ENCODE results near the gene KDM2A.

Gene KDM2A

GRCh38 chr11:67146516-67147226 lies 27.6 kb downstream of the KDM2A start:
- H3K4me1 ChIP-seq (ENCODE audit: control insufficient read depth, insufficient read depth, low read length, unreplicated experiment), result peaks cover 8% of the 10 kb centered on the region
- H3K27me3 ChIP-seq (ENCODE audit: insufficient read depth, low read length), result no peaks in the 10 kb centered on the region
- no peak overlapping the region for H3K27ac ChIP-seq (ENCODE audit: low read depth, low read length)
- H3K79me2 ChIP-seq (ENCODE audit: control insufficient read depth, insufficient read depth, low read length, unreplicated experiment), result peaks cover 63% of the 10 kb centered on the region
- H2AFZ ChIP-seq (ENCODE audit: low read length, unreplicated experiment), result no peak overlapping the region
- H3K4me3 ChIP-seq (ENCODE audit: low read depth, low read length), result no peak overlapping the region
- H3K36me3 ChIP-seq (ENCODE audit: insufficient read depth, low read length), result peaks cover 20% of the 10 kb centered on the region

DNA sequence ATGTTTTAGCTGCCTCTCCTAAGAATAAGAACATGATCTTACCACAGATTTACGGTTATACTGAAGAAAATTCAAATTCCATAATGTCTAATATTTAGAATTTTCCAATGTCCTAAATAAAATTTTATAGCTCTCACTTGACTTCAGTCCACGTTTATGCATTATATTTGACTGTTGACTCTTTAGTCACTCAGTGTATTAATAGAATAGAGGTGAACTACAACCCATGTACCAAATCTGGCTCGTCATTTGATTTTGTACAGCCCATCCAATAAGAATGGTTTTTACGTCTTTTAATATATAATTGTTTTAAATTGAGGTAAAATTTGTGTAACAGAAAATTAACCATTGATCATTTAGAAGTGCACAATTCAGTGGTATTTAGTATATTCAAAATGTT lies 34.9 kb downstream of the KDM2A start:
- Histone ChIP-seq H2AFZ (ENCODE audit: low read length, unreplicated experiment) (no peak overlapping the region), H3K79me2 (ENCODE audit: control insufficient read depth, insufficient read depth, low read length, unreplicated experiment) (peaks cover 56% of the 10 kb centered on the region), H3K27ac (ENCODE audit: low read depth, low read length) (no peak overlapping the region), H3K4me1 (ENCODE audit: control insufficient read depth, insufficient read depth, low read length, unreplicated experiment) (no peaks in the 10 kb centered on the region), H3K27me3 (ENCODE audit: insufficient read depth, low read length) (no peaks in the 10 kb centered on the region), H3K36me3 (ENCODE audit: insufficient read depth, low read length) (peaks cover 13% of the 10 kb centered on the region; the same call in 1 of the 2 replicates), H3K4me3 (ENCODE audit: low read depth, low read length) (no peak overlapping the region)

DNA sequence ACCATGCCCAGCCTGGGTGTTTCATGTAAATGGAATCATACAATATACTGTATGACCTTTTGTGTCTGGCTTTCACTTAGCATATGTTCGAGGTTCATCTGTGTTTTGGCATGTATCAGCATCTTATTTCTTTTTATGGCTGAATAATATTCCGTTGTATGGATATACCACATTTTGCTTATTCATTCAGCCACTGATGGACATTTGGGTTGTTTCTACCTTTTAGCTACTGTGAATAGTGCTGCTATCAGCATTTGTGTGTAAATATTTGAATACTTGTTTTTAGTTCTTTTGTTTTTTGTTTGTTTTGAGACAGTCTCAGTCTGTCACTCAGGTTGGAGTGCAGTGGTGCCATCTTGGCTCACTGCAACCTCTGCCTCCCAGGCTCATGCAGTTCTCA lies 35.7 kb downstream of the KDM2A start:
- Histone ChIP-seq H3K4me1 (ENCODE audit: control insufficient read depth, insufficient read depth, low read length, unreplicated experiment) (no peaks in the 10 kb centered on the region), H3K27ac (ENCODE audit: low read depth, low read length) (no peak overlapping the region), H3K27me3 (ENCODE audit: insufficient read depth, low read length) (no peaks in the 10 kb centered on the region), H3K36me3 (ENCODE audit: insufficient read depth, low read length) (peaks cover 13% of the 10 kb centered on the region; the same call in 1 of the 2 replicates), H2AFZ (ENCODE audit: low read length, unreplicated experiment) (no peak overlapping the region), H3K4me3 (ENCODE audit: low read depth, low read length) (no peak overlapping the region), H3K79me2 (ENCODE audit: control insufficient read depth, insufficient read depth, low read length, unreplicated experiment) (peaks cover 60% of the 10 kb centered on the region)

GRCh38 chr11:67157691-67158090 lies 38.6 kb downstream of the KDM2A start:
- H3K79me2 ChIP-seq (ENCODE audit: control insufficient read depth, insufficient read depth, low read length, unreplicated experiment), result peaks cover 67% of the 10 kb centered on the region
- no peaks in the 10 kb centered on the region for H3K27me3 ChIP-seq (ENCODE audit: insufficient read depth, low read length)
- H3K27ac ChIP-seq (ENCODE audit: low read depth, low read length), result no peak overlapping the region
- no peaks in the 10 kb centered on the region for H3K36me3 ChIP-seq (ENCODE audit: insufficient read depth, low read length)
- H2AFZ ChIP-seq (ENCODE audit: low read length, unreplicated experiment), result no peak overlapping the region
- H3K4me3 ChIP-seq (ENCODE audit: low read depth, low read length), result no peak overlapping the region
- peaks cover 14% of the 10 kb centered on the region for H3K4me1 ChIP-seq (ENCODE audit: control insufficient read depth, insufficient read depth, low read length, unreplicated experiment)

DNA sequence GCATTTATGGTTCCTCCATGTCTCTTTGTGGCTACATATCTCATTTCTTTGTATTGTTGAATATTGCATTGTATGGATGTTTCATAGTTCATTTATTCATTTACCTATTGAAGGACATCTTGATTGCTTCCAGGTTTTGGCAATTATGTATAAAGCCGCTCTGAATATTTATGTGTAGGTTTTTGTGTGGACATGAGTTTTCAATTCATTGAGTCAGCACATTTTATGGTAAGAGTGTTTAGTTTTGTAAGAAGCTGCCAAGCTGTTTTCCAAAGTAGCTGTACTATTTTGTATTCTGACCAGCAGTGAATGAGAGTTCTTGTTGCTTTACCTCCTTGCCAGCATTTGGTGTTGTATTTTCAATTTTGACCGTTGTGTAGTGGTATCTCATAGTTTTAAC lies 39.2 kb downstream of the KDM2A start:
- Histone ChIP-seq H3K27ac (ENCODE audit: low read depth, low read length) (no peak overlapping the region), H3K79me2 (ENCODE audit: control insufficient read depth, insufficient read depth, low read length, unreplicated experiment) (peaks cover 70% of the 10 kb centered on the region)

GRCh38 chr11:67160045-67160444 lies 41.0 kb downstream of the KDM2A start:
- Histone ChIP-seq H3K4me3 (ENCODE audit: low read depth, low read length) (no peak overlapping the region), H3K27me3 (ENCODE audit: insufficient read depth, low read length) (no peaks in the 10 kb centered on the region), H3K79me2 (ENCODE audit: control insufficient read depth, insufficient read depth, low read length, unreplicated experiment) (peaks cover 76% of the 10 kb centered on the region), H3K4me1 (ENCODE audit: control insufficient read depth, insufficient read depth, low read length, unreplicated experiment) (peaks cover 14% of the 10 kb centered on the region), H3K36me3 (ENCODE audit: insufficient read depth, low read length) (peaks cover 3% of the 10 kb centered on the region; the same call in 1 of the 2 replicates), H2AFZ (ENCODE audit: low read length, unreplicated experiment) (no peak overlapping the region), H3K27ac (ENCODE audit: low read depth, low read length) (no peak overlapping the region)

More for the DNA sequence above, 39.2 kb downstream of the KDM2A start:
- Histone ChIP-seq H3K4me1 (ENCODE audit: control insufficient read depth, insufficient read depth, low read length, unreplicated experiment) (peaks cover 14% of the 10 kb centered on the region), H2AFZ (ENCODE audit: low read length, unreplicated experiment) (no peak overlapping the region), H3K27me3 (ENCODE audit: insufficient read depth, low read length) (no peaks in the 10 kb centered on the region), H3K4me3 (ENCODE audit: low read depth, low read length) (no peak overlapping the region), H3K36me3 (ENCODE audit: insufficient read depth, low read length) (no peaks in the 10 kb centered on the region)

DNA sequence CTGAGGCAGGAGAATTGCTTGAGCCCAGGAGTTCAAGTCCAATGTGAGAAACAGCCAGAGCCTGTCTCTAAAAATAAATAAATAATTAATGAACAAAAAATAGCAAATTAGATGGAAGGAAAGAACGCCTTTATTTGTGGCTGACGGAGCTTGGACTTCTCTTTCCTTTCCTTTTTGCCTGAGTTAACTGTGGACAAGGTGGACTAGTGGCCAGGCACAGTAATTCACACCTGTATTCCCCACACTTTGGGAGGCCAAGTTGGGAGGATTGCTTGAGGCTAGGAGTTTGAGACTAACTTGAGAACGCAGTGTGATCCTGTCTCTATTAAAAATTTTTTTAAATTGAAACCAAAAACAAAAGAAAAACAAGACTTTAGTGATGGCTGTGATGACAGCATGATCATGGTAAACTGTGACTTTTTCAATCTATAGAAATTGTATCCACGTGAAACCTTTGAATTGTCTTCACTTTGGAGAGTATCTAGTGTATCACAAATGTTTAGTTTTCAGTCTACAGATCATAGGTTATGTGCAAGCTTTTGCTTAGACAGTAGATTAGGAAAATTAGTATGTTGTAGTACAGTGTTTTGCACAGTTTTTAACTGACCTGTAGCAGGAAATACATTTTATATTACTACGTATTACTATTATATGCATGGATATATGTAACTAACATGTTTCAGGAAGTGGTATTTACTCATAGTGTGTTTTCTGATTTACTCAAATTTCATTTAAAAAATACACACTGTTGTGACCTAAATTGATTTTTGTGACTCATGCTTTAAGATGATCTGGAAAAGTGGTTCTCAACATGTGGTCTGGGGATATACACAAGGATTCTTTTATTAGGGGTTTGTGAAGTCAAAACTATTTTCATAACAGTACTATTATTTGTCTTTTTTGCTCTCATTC lies 42.1 kb downstream of the KDM2A start:
- Histone ChIP-seq H3K4me3 (ENCODE audit: low read depth, low read length) (no peak overlapping the region), H3K36me3 (ENCODE audit: insufficient read depth, low read length) (peaks cover 3% of the 10 kb centered on the region; the same call in 1 of the 2 replicates), H2AFZ (ENCODE audit: low read length, unreplicated experiment) (no peak overlapping the region), H3K4me1 (ENCODE audit: control insufficient read depth, insufficient read depth, low read length, unreplicated experiment) (peaks cover 14% of the 10 kb centered on the region), H3K27ac (ENCODE audit: low read depth, low read length) (peak overlapping the region; percentile 42; the same call in 1 of the 2 replicates), H3K27me3 (ENCODE audit: insufficient read depth, low read length) (no peaks in the 10 kb centered on the region), H3K79me2 (ENCODE audit: control insufficient read depth, insufficient read depth, low read length, unreplicated experiment) (peaks cover 83% of the 10 kb centered on the region)

DNA sequence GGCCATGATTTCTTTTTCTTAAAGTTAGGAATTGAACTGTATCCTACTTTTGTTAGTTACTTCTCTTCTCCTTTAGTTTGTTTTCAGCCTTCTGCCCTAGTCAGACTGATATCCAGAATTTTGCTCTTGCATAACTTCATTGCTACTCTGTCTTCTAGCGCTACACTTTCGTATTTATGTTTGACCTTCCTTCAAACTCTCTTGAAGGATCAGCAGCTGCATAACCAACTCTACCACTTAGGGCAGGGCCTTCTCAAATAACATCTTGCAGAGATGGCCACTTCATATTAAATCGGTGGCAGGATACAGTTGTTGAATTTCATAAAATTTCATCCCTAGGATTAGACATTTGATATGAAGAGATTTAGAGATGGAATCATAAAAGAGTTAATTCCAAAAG lies 43.9 kb downstream of the KDM2A start:
- Histone ChIP-seq H2AFZ (ENCODE audit: low read length, unreplicated experiment) (no peak overlapping the region), H3K4me1 (ENCODE audit: control insufficient read depth, insufficient read depth, low read length, unreplicated experiment) (peaks cover 23% of the 10 kb centered on the region), H3K79me2 (ENCODE audit: control insufficient read depth, insufficient read depth, low read length, unreplicated experiment) (peaks cover 91% of the 10 kb centered on the region), H3K27ac (ENCODE audit: low read depth, low read length) (no peak overlapping the region), H3K36me3 (ENCODE audit: insufficient read depth, low read length) (peaks cover 3% of the 10 kb centered on the region; the same call in 1 of the 2 replicates), H3K27me3 (ENCODE audit: insufficient read depth, low read length) (no peaks in the 10 kb centered on the region), H3K4me3 (ENCODE audit: low read depth, low read length) (no peak overlapping the region)

DNA sequence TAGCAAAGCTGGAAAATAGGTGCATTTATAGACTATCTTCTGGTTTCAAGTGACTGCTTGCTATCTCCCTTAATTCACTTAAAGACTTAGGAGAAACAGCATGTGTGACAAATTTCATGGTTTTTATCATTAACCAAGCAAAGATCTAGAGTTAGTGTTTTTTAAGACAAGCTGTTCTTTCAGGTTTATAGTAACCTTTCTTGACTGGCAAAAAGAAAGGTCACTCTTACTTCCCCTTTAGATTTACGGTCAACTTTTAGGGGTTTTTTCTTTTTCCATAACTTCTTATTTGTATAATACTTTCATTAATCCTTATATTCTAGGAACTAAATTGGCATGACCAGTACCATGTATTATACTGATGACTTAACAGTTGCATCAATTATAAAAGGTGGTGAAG lies 46.6 kb downstream of the KDM2A start:
- no peak overlapping the region for H3K27ac ChIP-seq (ENCODE audit: low read depth, low read length)
- peaks cover 26% of the 10 kb centered on the region for H3K4me1 ChIP-seq (ENCODE audit: control insufficient read depth, insufficient read depth, low read length, unreplicated experiment)

DNA sequence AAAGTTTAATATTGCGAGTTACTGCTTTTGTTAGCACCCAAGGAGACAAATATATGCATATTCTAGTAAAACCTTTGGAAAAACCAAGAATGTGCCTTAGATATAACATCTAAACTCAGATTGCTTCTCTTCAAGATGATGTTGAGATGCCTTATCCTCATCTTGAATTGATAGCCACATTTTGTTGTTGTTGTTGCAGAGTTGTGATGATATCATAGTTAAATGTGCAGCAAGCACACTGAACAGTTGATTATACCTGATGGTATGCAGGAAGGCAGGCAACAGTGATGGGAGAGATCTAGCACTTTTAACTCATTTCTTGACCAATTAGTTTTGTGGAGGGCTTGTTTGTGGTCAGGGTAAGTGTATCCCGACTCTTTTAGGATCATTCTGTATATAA lies 48.0 kb downstream of the KDM2A start:
- Histone ChIP-seq H3K27me3 (ENCODE audit: insufficient read depth, low read length) (no peaks in the 10 kb centered on the region), H3K79me2 (ENCODE audit: control insufficient read depth, insufficient read depth, low read length, unreplicated experiment) (peaks cover 77% of the 10 kb centered on the region), H3K4me3 (ENCODE audit: low read depth, low read length) (no peak overlapping the region), H3K36me3 (ENCODE audit: insufficient read depth, low read length) (peaks cover 3% of the 10 kb centered on the region; the same call in 1 of the 2 replicates), H3K27ac (ENCODE audit: low read depth, low read length) (peak overlapping the region; percentile 75), H2AFZ (ENCODE audit: low read length, unreplicated experiment) (no peak overlapping the region), H3K4me1 (ENCODE audit: control insufficient read depth, insufficient read depth, low read length, unreplicated experiment) (peaks cover 12% of the 10 kb centered on the region)

More for the DNA sequence above, 46.6 kb downstream of the KDM2A start:
- H3K36me3 ChIP-seq (ENCODE audit: insufficient read depth, low read length), result peaks cover 3% of the 10 kb centered on the region; the same call in 1 of the 2 replicates
- H2AFZ ChIP-seq (ENCODE audit: low read length, unreplicated experiment), result no peak overlapping the region
- H3K4me3 ChIP-seq (ENCODE audit: low read depth, low read length), result no peak overlapping the region
- peaks cover 76% of the 10 kb centered on the region for H3K79me2 ChIP-seq (ENCODE audit: control insufficient read depth, insufficient read depth, low read length, unreplicated experiment)
- H3K27me3 ChIP-seq (ENCODE audit: insufficient read depth, low read length), result no peaks in the 10 kb centered on the region

Measured in ACC112 (cell line).